ENCODE results near the gene B4GALT5.
"Not testable (repeated sequence)": the region's sequence is repeated elsewhere in the genome, so short reads cannot be mapped to it uniquely, and the experiment has no call there.

B4GALT5 gene

GRCh38 chr20:49729780-49730179, 16.1 kb upstream of the B4GALT5 start:
- no peak for DNase-seq (ENCODE audit: low read depth in 2 of 2)

GRCh38 chr20:49727894-49728885, 14.5 kb upstream of the B4GALT5 start:
- no peak for DNase-seq (ENCODE audit: low read depth in 2 of 2)

DNA sequence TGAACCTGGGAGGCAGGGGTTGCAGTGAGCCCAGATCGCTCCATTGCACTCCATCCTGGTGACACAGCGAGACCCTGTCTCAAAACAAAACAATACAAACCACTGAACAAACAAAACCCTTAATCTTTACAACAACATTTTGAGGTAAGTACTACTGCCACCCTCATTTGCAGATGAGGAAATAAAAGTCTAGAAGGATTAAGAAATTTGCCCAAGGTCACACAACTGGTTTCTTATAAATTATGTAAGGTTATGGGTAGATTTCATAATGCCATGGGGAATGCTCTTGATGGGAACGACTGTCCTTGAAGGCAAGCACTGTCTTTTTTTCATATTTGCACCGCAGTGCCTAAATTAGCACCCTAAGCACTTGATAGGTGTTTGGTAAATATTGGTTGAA, 13.8 kb upstream of the B4GALT5 start:
- no peak for DNase-seq (ENCODE audit: low read depth in 2 of 2)

- no peak for DNase-seq (ENCODE audit: low read depth in 2 of 2)
Observed at GRCh38 chr20:49725694-49726093, 12.0 kb upstream of the B4GALT5 start.

- DNase-seq (ENCODE audit: low read depth in 2 of 2): not testable (repeated sequence)
Observed at GRCh38 chr20:49725224-49725606, 11.5 kb upstream of the B4GALT5 start.

DNA sequence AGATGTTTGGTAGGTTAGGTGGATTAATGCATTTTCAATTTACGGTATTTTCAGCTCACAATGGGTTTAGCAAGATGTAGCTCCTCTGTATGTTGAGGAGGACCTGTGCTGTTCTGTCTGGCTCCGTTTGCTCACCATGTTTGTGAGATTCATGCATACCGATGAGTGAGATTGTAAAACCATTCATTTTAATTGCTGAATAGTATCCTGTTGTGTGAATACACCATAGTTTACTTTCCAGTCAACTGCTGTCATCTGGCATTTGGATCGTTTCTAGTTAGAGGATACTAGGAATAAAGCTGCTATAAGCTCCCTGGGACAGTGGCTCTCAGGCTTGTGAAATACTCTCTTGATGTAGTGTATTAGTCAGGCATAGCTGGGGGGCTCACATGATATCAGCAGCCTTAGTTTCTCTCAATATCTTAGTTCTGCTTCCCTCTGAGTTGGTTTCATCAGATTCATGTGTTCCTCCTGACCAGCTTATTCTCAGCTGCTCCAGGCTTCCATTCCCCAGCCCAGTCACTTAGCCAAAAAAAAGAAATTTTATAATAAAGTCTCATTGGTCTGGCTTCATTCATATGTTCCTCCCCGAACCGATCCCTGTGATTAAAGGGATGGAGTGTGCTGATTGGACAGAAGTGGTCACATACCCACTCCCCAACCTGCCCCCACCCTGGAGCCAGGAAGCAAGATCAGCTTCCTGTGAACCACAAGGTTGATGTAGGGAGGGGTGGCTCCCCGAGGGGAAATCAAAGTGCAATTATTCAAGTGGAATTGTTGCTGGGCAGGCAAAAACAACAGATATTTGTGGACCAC, 10.9 kb upstream of the B4GALT5 start:
- no peak for DNase-seq (ENCODE audit: low read depth in 2 of 2)

GRCh38 chr20:49723758-49724157, 10.1 kb upstream of the B4GALT5 start:
- DNase-seq (ENCODE audit: low read depth in 2 of 2): not testable (repeated sequence)

DNA sequence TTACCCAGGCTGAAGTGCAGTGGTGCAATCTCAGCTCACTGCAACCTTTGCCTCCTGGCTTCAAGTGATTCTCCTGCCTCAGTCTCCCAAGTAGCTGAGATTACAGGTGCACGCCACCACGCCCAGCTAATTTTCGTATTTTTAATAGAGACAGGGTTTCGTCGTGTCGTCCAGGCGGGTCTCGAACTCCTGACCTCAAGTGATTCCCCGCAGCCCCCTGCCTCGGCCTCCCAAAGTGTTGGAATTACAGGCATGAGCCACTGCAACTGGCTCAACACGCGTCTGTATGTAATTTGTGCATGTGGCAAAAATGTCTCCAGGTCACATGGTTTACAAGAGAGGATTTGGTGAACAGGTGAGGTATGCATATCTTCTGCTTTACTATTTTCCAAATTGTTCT, 7.6 kb upstream of the B4GALT5 start:
- DNase-seq (ENCODE audit: low read depth in 2 of 2): not testable (repeated sequence)

DNA sequence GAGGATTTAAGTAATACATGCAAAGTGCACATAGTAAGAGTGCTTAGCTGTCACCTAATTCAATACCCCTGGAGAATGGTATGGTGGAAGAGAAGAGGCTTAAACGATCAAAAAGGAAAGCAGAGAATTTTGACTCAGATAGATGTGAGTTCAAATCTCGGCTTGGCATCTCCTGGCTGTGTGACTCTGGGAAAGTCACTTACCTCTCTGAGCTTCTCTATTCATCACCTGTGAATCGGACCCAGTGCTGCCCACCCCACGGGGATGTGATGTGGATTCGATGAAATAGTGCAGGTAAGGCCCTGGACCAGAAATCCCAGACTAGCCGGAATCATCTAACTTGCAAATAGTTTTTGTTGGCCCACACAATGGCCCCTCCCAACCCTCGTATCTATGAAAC, 1.8 kb upstream of the B4GALT5 start:
- DNase-seq (ENCODE audit: low read depth in 2 of 2): no peak

DNA sequence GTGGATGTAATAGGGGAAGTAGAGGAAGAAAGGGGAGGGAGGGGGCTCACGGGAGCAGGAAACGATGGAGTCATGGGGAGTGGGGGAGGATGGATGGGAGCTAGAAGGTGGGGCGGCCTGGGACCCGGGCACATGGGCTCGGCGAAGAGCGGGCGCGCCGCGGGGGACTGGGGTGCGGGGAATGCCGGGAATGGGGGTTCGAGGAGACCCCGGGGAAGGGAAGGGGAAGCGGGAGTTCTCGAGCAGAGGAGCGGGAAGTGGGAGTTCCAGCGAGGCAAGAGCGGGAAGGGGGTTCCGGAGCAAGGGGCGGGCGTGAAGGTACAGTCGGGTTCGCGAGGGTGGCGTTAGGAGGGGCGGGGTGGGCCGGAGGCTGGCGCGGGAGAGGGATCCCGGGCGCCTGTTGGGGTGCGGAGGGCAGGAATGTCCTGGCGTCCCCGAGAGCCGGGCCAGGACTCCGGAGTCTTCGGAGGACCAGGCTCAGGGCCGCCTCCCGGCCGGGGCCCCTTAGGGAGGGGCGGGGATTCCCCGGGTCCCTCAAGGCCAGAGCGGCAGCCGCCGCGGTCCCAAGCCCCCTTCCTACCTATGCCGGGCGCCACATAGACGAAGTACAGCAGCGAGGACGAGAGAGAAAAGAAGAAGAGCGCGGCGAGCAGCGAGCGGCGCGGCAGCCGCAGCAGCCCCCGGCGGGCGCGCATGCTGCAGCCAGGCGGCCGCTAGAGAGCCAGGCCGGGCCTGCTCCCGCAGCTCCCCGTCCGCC, 504 bp downstream of the B4GALT5 start:
- DNase-seq (ENCODE audit: low read depth in 2 of 2): no peak

DNA sequence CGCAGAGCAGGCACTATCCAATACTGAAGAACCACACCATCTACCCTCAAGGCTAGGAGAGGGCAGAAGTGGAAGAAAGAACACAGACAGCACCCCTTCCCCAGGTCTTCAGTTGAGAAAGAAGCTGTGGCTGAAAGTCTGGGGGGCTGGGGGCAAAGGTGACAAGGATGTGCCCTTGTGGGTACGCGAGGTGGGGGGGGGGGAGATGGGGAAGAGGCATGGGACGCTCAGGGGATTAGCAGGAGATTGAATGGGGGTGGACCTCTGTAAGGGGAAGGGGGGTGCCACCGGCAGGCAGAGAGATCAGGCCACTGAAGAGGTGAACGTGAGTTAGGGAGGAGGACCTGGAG, 1.1 kb downstream of the B4GALT5 start:
- no peak for DNase-seq (ENCODE audit: low read depth in 2 of 2)

DNA sequence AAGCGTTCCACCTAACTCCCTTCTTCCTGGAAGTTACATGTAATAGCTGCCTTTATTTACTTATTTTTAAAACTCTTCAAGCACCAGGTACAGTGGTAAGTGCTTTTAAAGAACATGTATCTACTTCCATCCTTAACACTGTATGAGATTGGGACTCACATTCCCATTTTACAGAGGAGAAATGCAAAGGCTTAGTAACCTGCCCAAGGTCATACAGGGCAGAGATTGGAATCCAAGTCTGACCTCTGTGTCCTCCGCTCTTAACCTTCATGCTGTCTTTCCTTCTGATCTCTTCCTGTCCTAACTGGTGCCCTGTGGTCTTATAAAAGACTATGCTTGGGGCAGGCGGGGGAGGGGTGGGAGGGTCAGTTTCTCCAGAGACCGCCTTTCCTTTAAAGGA, 1.6 kb downstream of the B4GALT5 start:
- no peak for DNase-seq (ENCODE audit: low read depth in 2 of 2)

DNA sequence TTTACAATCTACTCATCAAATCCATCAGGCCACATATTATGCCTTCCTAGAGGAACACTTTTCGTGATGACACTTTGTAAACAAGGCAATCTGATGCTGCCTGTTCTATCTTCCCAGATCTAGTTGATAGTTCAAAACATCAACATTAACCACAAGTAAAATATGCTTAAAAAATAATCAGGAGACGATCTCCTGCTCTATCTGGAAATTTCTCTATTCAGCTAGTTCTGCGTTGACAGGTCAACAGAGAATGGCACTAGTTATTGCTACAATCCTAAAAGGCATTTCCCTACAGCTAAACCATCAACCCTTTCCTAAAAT, 2.1 kb downstream of the B4GALT5 start:
- DNase-seq (ENCODE audit: low read depth in 2 of 2): no peak

DNA sequence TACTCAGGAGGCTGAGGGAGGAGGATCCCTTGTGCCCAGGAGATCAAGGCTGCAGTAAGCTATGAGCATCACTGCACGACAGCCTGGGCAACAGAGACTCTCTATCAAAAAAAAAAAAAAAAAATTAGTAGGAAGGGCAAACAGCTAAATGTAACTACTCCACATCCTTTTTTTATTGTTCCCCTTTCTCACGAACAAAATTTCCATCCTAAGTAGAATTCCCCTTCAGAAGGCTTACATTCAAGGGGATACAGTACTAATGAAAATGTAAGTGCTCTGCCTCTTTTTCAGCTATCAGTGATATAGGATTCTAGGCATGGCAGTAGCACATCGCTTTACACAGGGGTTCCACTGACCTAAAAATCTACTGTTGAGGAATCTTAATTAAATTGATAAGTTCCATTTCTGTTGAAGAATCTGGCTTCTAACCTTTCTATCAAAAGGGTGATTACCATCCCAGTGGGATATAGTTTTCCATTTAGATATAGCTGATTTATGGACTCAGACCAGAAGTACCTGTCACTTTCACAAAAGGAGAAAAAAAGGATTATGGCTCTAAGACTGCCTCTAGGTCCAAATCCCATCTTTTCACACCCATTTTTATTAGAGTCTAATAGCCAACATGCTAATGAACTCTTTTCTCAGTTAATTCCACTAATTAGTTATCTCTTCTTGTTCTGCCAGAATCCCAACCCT, 2.6 kb downstream of the B4GALT5 start:
- no peak for DNase-seq (ENCODE audit: low read depth in 2 of 2)

GRCh38 chr20:49707118-49707517, 6.6 kb downstream of the B4GALT5 start:
- DNase-seq (ENCODE audit: low read depth in 2 of 2): no peak

GRCh38 chr20:49706630-49707091, 7.0 kb downstream of the B4GALT5 start:
- DNase-seq (ENCODE audit: low read depth in 2 of 2): no peak

DNA sequence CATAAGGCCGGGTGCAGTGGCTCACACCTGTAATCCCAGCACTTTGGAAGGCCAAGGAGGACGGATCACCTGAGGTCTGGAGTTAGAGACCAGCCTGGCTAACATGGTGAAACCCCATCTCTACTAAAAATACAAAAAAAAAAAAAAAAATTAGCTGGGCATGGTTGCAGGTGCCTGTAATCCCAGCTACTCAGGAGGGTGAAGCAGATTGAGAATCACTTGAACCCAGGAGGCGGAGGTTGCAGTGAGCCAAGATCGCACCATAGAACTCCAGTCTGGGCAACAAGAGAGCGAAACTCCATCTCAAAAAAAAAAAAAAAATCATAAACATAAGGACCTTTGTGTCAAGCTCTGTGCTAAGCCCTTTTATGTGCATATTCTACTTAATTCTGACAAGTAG, 7.8 kb downstream of the B4GALT5 start:
- DNase-seq (ENCODE audit: low read depth in 2 of 2): not testable (repeated sequence)

- no peak for DNase-seq (ENCODE audit: low read depth in 2 of 2)
Observed at GRCh38 chr20:49705358-49705757, 8.3 kb downstream of the B4GALT5 start.

GRCh38 chr20:49704932-49705336, 8.7 kb downstream of the B4GALT5 start:
- no peak for DNase-seq (ENCODE audit: low read depth in 2 of 2)

DNA sequence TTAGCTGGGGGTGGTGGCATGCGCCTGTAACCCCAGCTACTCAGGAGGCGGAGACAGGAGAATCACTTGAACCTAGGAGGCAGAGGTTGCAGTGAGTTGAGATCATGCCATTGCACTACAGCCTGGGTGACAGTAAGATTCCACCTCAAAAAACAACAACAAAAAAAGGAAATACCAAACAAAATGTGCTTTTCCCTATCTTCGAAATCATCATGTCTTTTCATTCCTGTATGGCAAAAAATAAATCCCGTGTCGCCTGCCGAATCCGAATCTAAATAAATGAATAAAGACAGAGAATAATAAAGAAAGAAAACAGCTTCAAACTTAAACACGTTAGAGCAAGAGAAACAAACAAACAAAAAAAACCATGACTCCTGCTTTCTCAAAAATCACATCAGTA, 11.8 kb downstream of the B4GALT5 start:
- no peak for DNase-seq (ENCODE audit: low read depth in 2 of 2)

DNA sequence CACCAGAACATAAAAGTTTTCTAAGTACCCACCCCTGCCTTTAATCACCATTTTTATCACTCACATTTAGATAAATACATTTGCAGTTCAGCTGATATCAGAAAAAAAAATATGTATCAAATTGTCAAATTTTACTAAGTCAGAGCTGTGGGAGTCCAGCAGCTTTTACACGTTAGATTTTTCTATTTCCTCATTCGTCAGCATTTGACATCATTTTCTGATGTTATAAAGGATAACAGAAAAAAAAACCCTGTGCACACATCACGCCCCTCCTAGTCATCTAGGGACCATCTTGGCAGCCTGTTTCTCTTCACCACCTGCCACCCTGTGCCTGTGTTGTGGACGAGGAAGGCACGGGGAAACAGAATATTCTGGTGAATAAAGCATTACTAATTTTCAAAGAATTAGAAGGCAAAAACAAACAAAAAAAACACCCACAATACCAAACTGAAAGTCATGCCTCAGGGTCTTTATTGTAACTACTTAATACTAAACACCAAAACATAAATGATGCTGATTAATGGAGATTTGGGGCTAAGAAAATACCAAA, 12.4 kb downstream of the B4GALT5 start:
- DNase-seq (ENCODE audit: low read depth in 2 of 2): no peak

Measured in stimulated activated CD8-positive, alpha-beta memory T cell treated with anti-CD3 and anti-CD28 coated beads, Interleukin-7, amount 100 ng/mL, for 1 hour (primary cell).